ENCODE results near the gene HINT1. TPM values are rescaled to one million over a fixed set of nuclear protein-coding genes. Genes with fewer than 3 reads are reported as not detected.
"Not testable (repeated sequence)": the region's sequence is repeated elsewhere in the genome, so short reads cannot be mapped to it uniquely, and the experiment has no call there.

Gene HINT1
- total RNA-seq: 301 TPM

DNA sequence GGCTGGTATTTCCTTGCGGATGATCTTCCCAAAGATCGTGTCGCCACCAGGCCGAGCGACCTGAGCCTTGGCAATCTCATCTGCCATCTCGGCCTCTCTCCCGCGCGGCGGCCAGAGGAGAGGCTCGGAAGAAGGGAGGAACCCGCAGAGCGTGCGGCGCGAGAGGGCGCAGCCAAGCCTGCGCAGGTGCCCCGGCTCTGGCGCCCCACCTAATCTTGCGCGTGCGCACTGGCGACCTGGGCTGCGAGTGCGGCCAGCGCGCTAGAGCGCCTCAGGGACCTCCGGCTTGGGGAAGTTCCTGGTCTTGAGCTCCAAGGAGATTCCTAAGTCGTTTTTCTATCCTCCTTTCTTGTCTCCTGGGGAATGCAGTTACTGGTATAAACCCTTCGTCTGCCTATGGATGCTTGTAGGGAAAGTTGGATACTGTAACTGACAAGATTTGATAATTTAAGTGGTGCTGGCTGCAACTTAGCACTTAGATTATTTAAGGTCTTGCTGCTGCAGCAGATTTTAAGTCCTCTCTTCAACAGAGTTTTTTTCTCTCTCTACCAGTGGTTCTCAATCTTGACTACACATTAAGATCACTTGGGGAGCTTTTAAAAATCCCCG is at the start of gene HINT1:
Gene HINT1 (minus strand): TSS at position 138 of the 609 bp plus-strand sequence. CDS start 51 bp downstream, at position 87.
- peak; percentile 91 to 94 (median 93) for DNase-seq (ENCODE audit: low read depth in 2 of 3, low spot score in 2 of 3)

DNA sequence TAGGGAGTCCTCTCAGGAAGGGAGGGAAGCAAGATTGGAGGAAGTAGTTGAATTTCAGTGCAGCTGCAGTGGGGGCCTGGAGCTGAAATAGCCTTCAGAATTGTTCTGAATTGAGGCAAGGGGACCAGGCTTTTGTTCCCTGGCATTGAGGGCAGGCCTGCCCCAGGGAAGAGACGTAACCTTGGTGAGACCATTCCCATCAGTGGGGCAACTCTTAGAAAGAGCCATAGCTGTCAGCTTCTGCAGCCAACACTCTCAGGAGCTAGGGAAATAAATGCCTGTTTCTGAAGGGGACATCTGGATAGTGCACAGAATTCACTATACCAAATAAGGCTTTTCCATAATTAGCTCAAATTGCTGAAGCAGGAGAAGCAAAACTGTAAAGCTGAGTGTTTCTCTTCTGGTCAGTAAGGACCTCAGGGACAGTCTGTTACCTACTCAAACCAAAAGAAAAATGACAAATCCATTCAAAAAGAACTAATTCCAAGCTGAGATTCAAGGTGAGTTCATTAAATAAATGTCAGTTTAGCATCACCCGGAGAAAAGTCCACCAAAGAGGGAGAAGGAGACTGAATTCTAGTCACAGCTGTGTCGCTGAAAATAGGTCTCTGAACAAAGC is 49.7 kb upstream of the HINT1 start:
- no peak for DNase-seq (ENCODE audit: low read depth in 2 of 3, low spot score in 2 of 3)

DNA sequence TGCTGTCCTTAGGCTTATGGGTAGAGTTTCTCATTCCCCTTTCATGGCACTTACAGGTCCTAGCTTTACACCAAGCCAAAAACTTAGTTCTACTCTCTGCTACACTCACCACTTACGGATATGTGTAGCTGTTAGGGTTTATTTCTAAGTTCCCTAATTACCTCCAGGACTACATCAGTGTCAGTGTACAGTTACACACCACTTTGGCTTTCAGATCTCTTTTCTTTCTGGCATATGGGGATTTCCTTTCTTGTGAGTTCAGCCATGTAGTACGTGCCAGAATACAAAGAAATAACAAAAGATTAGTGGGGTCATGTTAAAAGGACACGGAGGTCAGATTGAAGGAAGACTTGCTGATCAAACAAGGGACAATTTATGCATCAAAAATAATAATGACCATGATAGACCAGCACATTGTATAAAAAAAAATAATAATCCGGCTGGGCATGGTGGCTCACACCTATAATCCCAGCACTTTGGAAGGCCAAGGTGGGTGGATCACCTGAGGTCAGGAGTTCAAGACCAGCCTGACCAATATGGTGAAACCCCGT is 47.5 kb upstream of the HINT1 start:
- peak in 1 of 3 donors; percentile 46 for DNase-seq (ENCODE audit: low read depth in 2 of 3, low spot score in 2 of 3)

DNA sequence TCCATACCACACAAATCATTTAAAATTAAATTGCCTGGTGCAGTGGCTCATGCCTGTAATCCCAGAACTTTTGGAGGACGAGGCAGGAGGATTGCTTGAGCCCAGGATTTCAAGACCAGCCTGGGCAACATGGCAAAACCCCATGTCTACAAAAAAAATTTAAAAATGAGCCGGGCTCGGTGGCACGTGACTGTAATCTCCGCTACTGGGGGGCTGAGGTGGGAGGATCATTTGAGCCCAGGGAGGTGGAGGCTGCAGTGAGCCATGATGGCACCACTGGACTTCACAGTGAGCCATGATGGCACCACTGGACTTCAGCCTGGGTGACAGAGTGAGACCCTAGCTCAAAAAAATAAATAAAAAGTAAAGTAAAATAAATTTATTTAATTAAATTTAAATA is 46.6 kb upstream of the HINT1 start:
- DNase-seq (ENCODE audit: low read depth in 2 of 3, low spot score in 2 of 3): no peak

DNA sequence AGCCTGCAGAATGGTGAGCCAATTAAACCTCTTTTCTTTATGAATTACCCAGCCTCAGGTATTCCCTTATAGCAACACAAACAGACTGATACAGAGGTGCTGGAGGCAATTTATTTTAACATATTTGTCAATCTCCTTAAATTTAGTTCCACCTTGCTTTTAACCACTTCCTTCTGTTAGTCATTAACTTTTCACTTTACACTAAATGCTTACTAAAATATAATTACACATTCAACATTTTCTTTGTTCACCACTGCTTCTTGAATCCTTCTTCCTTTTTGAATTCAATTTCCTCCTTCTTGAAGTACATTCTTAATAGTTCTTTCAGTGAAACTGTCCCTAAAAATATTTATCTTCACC is 45.1 kb upstream of the HINT1 start:
- no peak for DNase-seq (ENCODE audit: low read depth in 2 of 3, low spot score in 2 of 3)

DNA sequence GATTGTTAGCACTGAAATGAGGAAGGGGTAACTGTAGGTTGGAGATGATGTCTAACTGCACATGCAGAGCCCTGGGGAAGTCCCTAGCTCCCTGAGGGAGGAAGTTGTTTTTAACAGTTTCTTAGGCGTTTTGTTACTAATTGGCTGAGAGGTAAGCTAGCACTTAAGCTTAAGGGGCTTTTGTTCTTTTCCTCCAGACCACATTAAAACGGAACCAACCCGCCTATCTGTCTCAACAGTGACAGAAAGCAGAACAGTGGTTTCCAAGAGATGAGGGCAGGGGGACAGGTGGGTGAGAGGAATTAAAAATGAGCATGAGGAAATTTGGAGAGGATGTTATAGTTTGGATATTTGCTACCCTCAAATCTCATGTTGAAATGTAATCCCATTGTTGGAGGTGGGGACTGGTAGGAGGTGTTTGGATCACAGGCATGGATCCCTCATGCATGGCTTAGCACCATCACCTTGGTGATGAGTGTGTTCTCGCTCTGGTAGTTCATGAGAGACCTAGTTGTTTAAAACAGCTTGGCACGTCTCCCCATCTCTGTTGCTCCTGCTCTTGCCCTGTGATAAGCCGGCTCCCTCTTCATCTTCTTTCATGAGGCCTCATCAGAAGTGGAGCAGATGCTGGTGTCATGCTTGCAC is 44.6 kb upstream of the HINT1 start:
- peak; percentile 52 to 97 (median 94) for DNase-seq (ENCODE audit: low read depth in 2 of 3, low spot score in 2 of 3)

DNA sequence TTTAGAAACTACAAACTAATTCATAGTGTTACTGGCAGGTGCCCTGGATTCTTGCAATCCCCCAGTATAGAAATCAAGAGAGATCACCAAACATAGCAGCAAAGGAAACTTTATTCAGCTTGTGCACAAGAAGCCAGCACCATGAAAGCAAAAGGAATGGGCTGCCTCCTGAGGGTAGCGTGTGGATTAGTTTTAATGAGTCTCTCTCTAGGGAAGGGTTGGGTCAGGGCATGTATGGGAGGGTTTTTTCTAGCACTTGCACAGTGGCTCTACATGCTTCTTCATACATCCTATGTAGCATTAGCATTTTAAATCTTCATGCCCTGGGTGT is 44.1 kb upstream of the HINT1 start:
- DNase-seq (ENCODE audit: low read depth in 2 of 3, low spot score in 2 of 3): no peak

DNA sequence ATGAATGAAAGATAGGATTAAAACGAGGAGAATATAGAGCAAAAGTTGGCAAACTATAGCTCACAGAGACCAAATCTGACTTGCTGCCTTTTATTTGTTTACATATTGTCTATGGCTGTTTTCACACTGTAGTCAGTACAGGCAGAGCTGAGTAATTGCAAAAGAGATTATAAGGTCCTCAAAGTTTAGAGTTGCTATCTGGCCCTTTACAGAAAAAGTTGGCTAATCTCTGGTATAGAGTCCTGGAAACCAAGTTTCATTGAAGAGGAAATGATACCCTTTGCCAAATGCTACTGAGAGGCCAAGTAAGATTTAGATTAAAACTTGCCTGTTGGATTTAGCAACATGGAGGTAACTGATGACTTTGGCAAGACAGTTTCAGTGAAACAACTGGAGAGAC is 41.7 kb upstream of the HINT1 start:
- no peak for DNase-seq (ENCODE audit: low read depth in 2 of 3, low spot score in 2 of 3)

DNA sequence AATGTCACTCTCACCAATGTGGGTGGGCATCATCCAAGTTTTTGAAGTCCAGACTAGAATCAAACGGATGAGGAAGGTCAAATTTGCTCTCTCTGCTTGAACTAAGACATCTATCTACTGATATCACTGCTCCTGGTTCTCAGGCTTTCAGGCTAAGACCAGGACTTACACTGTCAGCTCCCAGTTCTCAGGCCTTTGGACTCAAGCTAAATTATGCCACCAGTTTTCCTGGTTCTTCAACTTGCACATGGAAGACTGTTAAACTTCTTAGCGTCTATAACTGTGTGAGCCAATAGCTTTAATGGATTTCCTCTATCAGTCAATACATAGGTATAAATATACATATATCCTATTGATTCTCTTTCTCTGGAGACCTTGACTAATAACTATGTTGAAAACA is 41.0 kb upstream of the HINT1 start:
- DNase-seq (ENCODE audit: low read depth in 2 of 3, low spot score in 2 of 3): no peak

DNA sequence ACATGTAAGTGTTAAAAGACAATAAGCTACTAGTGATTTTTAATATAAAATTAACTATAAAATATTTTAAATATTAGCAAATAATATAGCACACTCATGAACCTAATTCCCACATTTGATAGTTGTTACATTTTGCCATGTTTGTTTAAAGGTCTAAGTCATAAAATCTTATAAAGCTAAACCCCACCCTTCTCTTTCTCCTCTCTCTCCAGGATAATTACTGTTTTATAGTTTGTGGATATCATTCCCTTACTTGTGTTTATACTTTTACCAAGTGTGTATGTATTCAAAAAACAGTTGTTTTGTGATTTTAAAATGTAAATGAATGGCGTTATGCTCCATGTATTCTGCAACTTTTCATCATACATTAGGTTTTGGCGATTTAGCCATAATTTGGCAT is 39.9 kb upstream of the HINT1 start:
- no peak for DNase-seq (ENCODE audit: low read depth in 2 of 3, low spot score in 2 of 3)

DNA sequence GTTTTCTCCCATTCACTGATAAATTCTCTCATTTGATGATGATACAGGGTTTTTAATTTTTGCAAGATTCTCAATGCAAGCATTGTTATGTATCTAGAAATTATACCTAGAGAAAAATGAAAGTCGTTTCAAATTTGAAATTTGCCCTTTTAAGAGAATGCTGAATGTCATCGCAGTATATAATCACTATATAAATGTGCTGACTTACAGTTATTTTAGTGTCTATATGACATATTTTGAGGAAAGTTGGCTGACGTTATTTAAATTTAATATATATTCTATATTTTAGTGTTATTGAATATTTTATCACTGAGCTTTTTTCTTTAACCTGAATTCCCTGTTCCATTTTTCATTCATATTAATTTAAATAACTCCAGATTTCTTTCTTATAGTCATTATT is 35.5 kb upstream of the HINT1 start:
- DNase-seq (ENCODE audit: low read depth in 2 of 3, low spot score in 2 of 3): no peak

DNA sequence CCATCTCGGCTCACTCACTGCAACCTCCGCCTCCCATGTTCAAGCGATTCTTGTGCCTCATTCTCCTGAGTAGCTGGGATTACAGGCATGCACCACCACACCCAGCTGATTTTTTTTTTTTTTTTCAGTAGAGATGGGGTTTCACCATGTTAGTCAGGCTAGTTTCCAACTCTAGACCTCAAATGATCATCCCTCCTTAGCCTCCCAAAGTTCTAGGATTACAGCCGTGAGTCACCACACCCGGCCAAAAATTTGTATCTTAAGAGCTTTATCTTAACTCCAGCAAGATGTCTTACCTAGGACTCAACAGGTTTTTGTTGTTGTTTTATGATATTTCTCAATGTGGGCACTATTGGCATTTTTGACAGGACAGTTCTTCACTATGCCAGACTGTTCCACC is 33.6 kb upstream of the HINT1 start:
- DNase-seq (ENCODE audit: low read depth in 2 of 3, low spot score in 2 of 3): no peak

DNA sequence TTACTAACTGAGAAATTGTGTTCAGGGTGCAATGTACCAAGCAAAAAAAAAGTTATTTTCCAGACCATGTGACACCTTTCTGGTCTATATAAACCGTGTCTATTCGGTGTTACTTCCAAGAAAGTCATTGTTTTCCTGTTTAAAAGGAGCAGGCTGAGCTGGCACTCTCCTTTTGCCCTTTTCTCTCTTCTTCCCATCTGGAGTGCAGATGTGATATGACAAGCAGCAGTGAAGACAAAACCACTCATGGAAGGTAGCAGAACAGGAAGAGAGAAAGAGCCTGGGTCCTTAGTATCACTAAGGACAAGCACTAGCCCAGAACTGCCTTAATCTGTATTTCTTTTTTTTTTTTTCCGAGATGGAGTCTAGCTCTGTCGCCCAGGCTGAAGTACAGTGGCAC is 31.3 kb upstream of the HINT1 start:
- no peak for DNase-seq (ENCODE audit: low read depth in 2 of 3, low spot score in 2 of 3)

DNA sequence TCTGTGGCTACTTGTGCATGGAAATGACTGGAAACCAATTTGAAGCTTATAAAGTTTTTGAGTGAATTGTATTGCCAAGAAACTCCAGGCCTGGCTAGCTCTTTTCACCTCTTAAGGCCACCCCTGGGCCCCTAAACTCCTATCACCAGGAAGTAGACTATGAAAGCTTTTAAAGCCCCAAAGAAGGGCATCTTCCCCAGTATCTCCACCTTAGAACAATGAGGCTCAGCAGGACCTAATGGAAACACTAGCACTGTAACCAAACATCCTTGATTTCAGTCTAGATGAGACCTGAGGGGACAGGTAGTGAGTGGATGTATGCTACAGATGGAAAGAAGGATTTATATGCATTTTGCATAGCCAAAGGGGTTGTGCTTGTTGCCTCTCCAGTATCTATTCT is 30.6 kb upstream of the HINT1 start:
- no peak for DNase-seq (ENCODE audit: low read depth in 2 of 3, low spot score in 2 of 3)

DNA sequence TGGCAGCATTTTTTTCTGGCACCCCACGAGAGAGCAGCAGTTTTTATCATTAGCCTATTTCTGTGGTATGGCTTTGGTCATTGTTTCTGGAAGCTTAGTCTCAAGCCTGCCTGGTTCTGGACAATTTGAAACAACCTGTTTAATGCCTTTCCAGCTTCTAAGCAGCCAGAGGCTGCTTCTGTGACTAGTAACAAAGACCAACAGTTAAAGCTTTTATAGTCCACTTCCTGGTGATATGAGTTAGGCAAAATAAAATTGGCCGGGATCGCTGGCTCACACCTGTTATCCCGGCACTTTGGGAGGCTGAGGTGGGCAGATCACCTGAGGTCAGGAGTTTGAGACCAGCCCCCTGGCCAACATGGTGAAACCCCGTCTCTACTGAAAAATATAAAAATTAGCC is 29.7 kb upstream of the HINT1 start:
- no peak for DNase-seq (ENCODE audit: low read depth in 2 of 3, low spot score in 2 of 3)

DNA sequence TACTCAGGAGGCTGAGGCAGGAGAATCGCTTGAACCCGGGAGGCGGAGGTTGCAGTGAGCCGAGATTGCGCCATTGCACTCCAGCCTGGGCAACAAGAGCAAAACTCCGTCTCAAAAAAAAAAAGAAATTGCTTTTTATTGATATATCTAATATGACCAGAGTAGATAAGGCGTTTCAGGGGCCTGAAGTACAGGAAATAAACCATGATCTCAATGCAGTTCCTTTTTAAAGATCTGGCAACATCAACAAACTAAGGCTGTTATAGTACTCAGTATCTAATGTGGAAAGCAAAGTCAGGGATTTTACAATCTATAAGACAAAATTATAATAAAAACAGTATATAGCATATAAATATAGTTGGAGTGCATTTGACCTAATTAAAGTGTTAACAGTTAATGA is 28.8 kb upstream of the HINT1 start:
- not testable (repeated sequence) for DNase-seq (ENCODE audit: low read depth in 2 of 3, low spot score in 2 of 3)

DNA sequence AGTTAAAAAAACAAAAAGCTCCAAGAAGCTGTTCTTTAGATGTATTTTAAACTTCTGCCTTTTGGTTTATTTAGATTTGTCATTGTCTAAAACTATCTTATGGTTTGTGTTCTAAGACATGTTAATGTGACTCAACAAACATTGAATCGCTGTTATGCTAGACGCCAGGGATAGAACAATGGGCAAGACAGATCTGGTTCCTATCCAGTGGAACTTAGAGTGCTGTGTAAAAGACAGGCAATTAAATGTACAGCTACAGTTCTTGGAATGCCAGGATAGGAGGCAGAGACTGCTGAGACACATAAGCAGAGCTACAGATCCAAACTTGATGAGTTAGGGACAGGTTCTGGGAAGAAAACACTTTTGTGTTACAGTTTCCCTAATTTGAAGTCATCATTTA is 28.1 kb upstream of the HINT1 start:
- no peak for DNase-seq (ENCODE audit: low read depth in 2 of 3, low spot score in 2 of 3)

DNA sequence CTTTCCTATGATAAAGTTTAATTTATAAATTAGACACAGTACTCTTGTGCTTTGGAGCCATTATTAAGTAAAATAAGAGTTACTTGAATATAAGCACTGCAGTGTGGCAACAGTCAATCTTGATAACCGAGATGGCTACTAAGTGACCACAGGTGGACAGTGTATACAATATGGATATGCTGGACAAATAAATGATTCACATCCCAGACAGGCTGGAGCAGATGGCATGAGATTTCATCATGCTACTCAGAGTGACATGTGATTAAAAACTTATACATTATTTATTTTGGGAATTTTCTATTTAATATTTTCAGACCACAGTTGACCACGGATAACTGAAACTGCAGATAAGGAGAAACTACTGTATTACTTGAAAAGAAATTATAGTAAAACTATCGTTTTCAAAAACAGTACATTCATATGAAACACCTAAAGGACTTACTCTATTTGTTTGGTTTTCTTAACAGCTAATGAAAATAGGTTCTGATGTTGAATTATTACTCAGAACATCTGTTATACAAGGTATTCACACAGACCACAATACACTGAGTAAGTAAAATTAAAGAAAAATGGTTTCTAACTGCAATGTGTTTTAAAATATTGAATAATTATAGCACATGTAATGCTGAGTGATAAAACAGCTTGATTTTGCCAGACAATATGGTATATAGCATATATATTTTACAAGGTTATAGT is 21.7 kb upstream of the HINT1 start:
- DNase-seq (ENCODE audit: low read depth in 2 of 3, low spot score in 2 of 3): no peak

DNA sequence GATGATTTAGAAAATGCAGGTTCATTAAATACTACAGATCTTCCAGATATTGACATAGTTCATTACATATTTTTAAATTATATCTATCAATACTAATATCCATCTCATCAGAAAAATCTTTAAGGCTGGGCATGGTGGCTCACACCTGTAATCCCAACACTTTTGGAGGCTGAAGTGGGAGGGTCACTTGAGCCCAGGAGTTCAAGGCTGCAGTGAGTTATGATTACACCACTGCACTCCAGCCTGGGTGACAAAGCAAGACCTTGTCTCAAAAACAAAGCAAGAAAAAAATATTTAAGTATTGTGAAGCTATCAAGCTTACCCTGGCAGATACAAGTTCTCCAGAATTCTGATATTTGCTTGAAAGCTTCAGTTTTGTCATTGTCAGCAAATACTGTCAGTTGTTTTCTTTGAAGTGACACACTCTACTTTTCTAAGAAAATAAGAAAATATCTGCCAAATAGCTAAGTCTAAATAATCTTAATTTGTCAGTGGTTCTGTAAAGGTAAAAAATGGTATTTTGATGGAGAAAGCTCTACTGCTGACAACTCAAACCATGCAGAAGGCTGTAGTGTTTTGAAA is 20.6 kb upstream of the HINT1 start:
- no peak for DNase-seq (ENCODE audit: low read depth in 2 of 3, low spot score in 2 of 3)

DNA sequence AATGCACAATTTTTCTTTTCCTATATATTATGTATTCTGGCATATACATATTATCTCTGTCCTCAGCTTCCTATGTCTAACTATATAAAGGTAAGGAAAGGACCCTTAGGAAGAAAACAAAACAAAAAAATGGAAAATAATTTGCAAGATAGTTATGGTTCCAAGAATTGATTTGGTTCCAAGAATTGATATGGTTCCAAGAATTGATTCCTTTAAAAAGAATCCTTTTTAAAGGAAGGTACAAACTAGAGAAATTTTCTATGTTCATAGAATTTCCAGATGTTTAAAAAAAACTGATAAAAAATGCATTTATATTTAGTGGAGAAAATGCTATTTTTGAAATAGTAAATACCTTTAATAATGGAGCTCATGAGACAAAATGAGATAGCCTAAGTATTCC is 17.8 kb upstream of the HINT1 start:
- DNase-seq (ENCODE audit: low read depth in 2 of 3, low spot score in 2 of 3): no peak

DNA sequence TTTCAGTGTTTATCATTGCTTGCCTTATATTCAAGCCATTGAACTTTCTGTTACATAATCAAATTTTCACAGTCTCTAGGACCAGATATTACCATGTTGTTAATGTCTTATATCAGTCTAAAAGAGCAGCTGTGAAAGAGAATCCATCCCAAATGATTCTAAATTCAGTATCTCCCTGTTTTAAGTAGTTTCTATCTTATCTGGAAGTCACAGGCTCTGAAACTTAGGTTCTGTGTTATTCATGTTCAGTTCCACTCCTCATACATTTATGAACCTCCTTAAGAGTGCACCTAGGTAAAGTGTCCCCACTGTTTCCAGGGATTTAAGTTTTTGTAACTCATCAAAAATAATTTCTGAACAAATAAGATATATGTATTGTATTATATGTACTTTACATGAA is 15.4 kb upstream of the HINT1 start:
- no peak for DNase-seq (ENCODE audit: low read depth in 2 of 3, low spot score in 2 of 3)

Measured in hematopoietic multipotent progenitor cell (in vitro differentiated cells).